Mesenchymal stem cell (in vitro differentiated cells and primary cell): ENCODE measurements around the gene RASSF6.

ENCODE experiments used
- DNase-seq: peaks from one replicate; pipeline ENCODE4 v3.0.0-alpha.2; 2013
- H2AFZ ChIP-seq: one replicate; pipeline ENCODE4 v1.6.1; 2013; ENCODE audit warnings: low read depth, mild to moderate bottlenecking, control low read depth, inconsistent platforms, low read length, moderate library complexity
- H2AK5ac ChIP-seq: 2 replicates; pipeline ENCODE4 v1.6.1; 2013; ENCODE audit warnings: low read length, moderate library complexity, mild to moderate bottlenecking, inconsistent platforms; ENCODE audit not compliant: severe bottlenecking
- H2BK120ac ChIP-seq: one replicate; pipeline ENCODE4 v1.6.1; 2013; ENCODE audit warnings: low read depth, mild to moderate bottlenecking, inconsistent platforms, low read length, moderate library complexity
- H2BK12ac ChIP-seq, 2 experiments: one replicate each; pipeline ENCODE4 v1.6.1; 2013; ENCODE audit warnings: inconsistent platforms in 2 of 2, low read length in 2 of 2, mild to moderate bottlenecking in 2 of 2, moderate library complexity in 2 of 2, control low read depth in 1 of 2
- H2BK15ac ChIP-seq: one replicate; pipeline ENCODE4 v1.6.1; 2013; ENCODE audit warnings: mild to moderate bottlenecking, low read depth, inconsistent platforms; ENCODE audit not compliant: poor library complexity, severe bottlenecking
- H2BK5ac ChIP-seq: 2 replicates; pipeline ENCODE4 v1.6.1; 2013; ENCODE audit warnings: low read depth, mild to moderate bottlenecking, low read length, control low read depth, inconsistent platforms; ENCODE audit not compliant: poor library complexity, severe bottlenecking
- H3K14ac ChIP-seq, 2 experiments: one replicate each; pipeline ENCODE4 v1.6.1; 2013; ENCODE audit warnings: inconsistent platforms in 2 of 2, low read length in 2 of 2, control low read depth in 1 of 2, mild to moderate bottlenecking in 1 of 2, moderate library complexity in 1 of 2
- H3K18ac ChIP-seq, 2 experiments: one replicate each; pipeline ENCODE4 v1.6.1; 2013; ENCODE audit warnings: inconsistent platforms in 2 of 2, low read length in 2 of 2, control low read depth in 1 of 2, low read depth in 1 of 2, mild to moderate bottlenecking in 1 of 2
- H3K23ac ChIP-seq, 2 experiments: one replicate each; pipeline ENCODE4 v1.6.1; 2013; ENCODE audit warnings: inconsistent platforms in 2 of 2, low read length in 2 of 2, mild to moderate bottlenecking in 2 of 2, moderate library complexity in 2 of 2, control low read depth in 1 of 2
- H3K27ac ChIP-seq: 2 replicates; pipeline ENCODE4 v1.5.1; 2013; ENCODE audit warnings: mild to moderate bottlenecking, moderate library complexity, low read length, control low read depth, inconsistent platforms; ENCODE audit not compliant: poor library complexity, severe bottlenecking
- H3K27me3 ChIP-seq, 2 experiments: 2 replicates each; pipeline versions ENCODE4 v1.6.1 to v1.7.0; 2013; ENCODE audit warnings: low read length in 2 of 2, mild to moderate bottlenecking in 2 of 2, moderate library complexity in 2 of 2, control low read depth in 1 of 2, inconsistent platforms in 1 of 2; ENCODE audit not compliant: control insufficient read depth in 1 of 2, insufficient read depth in 1 of 2
- H3K36me3 ChIP-seq, 2 experiments: 2 replicates each; pipeline versions ENCODE4 v1.6.1 to v1.7.0; 2013; ENCODE audit warnings: low read length in 2 of 2, control low read depth in 1 of 2, inconsistent platforms in 1 of 2, low read depth in 1 of 2, mild to moderate bottlenecking in 1 of 2; ENCODE audit not compliant: insufficient read depth in 2 of 2, control insufficient read depth in 1 of 2
- H3K4ac ChIP-seq, 2 experiments: one replicate each; pipeline ENCODE4 v1.6.1; 2013; ENCODE audit warnings: inconsistent platforms in 2 of 2, low read length in 2 of 2, mild to moderate bottlenecking in 2 of 2, moderate library complexity in 2 of 2, control low read depth in 1 of 2, low read depth in 1 of 2
- H3K4me1 ChIP-seq: 2 replicates; pipeline ENCODE4 v1.6.1; 2013; ENCODE audit warnings: low read depth, low read length, control low read depth; ENCODE audit not compliant: control insufficient read depth, insufficient read depth
- H3K4me2 ChIP-seq: 2 replicates; pipeline ENCODE4 v1.6.1; 2013; ENCODE audit warnings: low read length, mild to moderate bottlenecking, inconsistent platforms; ENCODE audit not compliant: poor library complexity, severe bottlenecking
- H3K4me3 ChIP-seq, 2 experiments: 2 replicates each; pipeline versions ENCODE4 v1.5.1 to v1.7.0; 2013; ENCODE audit warnings: low read length in 2 of 2, mild to moderate bottlenecking in 2 of 2, control low read depth in 1 of 2, low read depth in 1 of 2; ENCODE audit not compliant: insufficient read depth in 1 of 2
- H3K79me1 ChIP-seq: replicated peaks from 2 replicates; pipeline ENCODE4 v1.6.1; 2013; ENCODE audit warnings: mild to moderate bottlenecking, control low read depth, low read length, inconsistent platforms; ENCODE audit not compliant: poor library complexity, severe bottlenecking
- H3K9ac ChIP-seq: 2 replicates; pipeline ENCODE4 v1.7.0; 2013; ENCODE audit warnings: mild to moderate bottlenecking, low read length, moderate library complexity
- H3K9me3 ChIP-seq: 2 replicates; pipeline ENCODE4 v1.7.0; 2013; ENCODE audit warnings: mild to moderate bottlenecking, low read length; ENCODE audit not compliant: control insufficient read depth
- H4K8ac ChIP-seq: one replicate; pipeline ENCODE4 v1.6.1; 2013; ENCODE audit warnings: inconsistent platforms, mild to moderate bottlenecking, low read length, moderate library complexity
- H4K91ac ChIP-seq: one replicate; pipeline ENCODE4 v1.6.1; 2013; ENCODE audit warnings: mild to moderate bottlenecking, low read length, inconsistent platforms
- WGBS: methylation state at CpG from one replicate; pipeline ENCODE4 v1.1.7; 2013; ENCODE audit warnings: mixed read lengths; 5-methylcytosine and 5-hydroxymethylcytosine counted together

The RASSF6 gene

GRCh38 chr4:73619346-73619745 lies 890 bp downstream of the RASSF6 start:
- Histone ChIP-seq H3K36me3 (no peaks in the 10 kb centered on the region), H3K4me1 (peaks cover 5% of the 10 kb centered on the region), H3K4me3 (no peak overlapping the region), H2BK5ac (no peak overlapping the region), H3K27me3 (peaks cover 0 to 9% of the 10 kb centered on the region in 2 experiments), H3K4ac (no peak overlapping the region), H2BK15ac (no peak overlapping the region), H3K9ac (no peak overlapping the region), H2AFZ (no peak overlapping the region), H3K27ac (no peak overlapping the region), H3K9me3 (no peaks in the 10 kb centered on the region), H2AK5ac (no peak overlapping the region), H4K91ac (no peak overlapping the region), H2BK120ac (no peak overlapping the region), H4K8ac (no peak overlapping the region), H3K4me2 (no peak overlapping the region), H2BK12ac (no peak overlapping the region), H3K23ac (no peak overlapping the region), H3K18ac (no peak overlapping the region), H3K14ac (no peak overlapping the region), H3K79me1 (no peaks in the 10 kb centered on the region)
- no peak for DNase-seq
- WGBS, result 78% methylated on average over 2 of the region's 4 CpGs

- Histone ChIP-seq H3K9ac (no peak overlapping the region), H2AFZ (no peak overlapping the region), H3K36me3 (no peaks in the 10 kb centered on the region), H2BK5ac (no peak overlapping the region), H3K4me2 (no peak overlapping the region), H4K8ac (no peak overlapping the region), H3K4me3 (no peak overlapping the region), H2AK5ac (no peak overlapping the region), H3K9me3 (no peaks in the 10 kb centered on the region), H3K4ac (no peak overlapping the region), H2BK15ac (no peak overlapping the region), H3K79me1 (no peaks in the 10 kb centered on the region), H3K18ac (no peak overlapping the region), H3K14ac (no peak overlapping the region), H3K27ac (no peak overlapping the region), H2BK120ac (no peak overlapping the region), H2BK12ac (no peak overlapping the region), H3K27me3 (peaks cover 0 to 9% of the 10 kb centered on the region in 2 experiments), H4K91ac (no peak overlapping the region), H3K4me1 (peaks cover 5% of the 10 kb centered on the region), H3K23ac (no peak overlapping the region)
- 66% methylated on average over 3 of the region's 6 CpGs for WGBS
- no peak for DNase-seq
These were observed 3.0 kb downstream of the RASSF6 start for GRCh38 chr4:73617256-73617655.

GRCh38 chr4:73615613-73616012 lies 4.6 kb downstream of the RASSF6 start:
- H3K27ac ChIP-seq, result no peak overlapping the region
- H3K14ac ChIP-seq, result no peak overlapping the region
- no peak overlapping the region for H2BK12ac ChIP-seq
- no peak overlapping the region for H2BK5ac ChIP-seq
- H2AFZ ChIP-seq, result no peak overlapping the region
- peaks cover 0 to 9% of the 10 kb centered on the region in 2 experiments for H3K27me3 ChIP-seq
- no peaks in the 10 kb centered on the region for H3K9me3 ChIP-seq
- H3K4me3 ChIP-seq, result no peak overlapping the region
- H3K4ac ChIP-seq, result no peak overlapping the region
- H3K4me2 ChIP-seq, result no peak overlapping the region
- no peak overlapping the region for H2BK15ac ChIP-seq
- no peaks in the 10 kb centered on the region for H3K79me1 ChIP-seq
- no peaks in the 10 kb centered on the region for H3K36me3 ChIP-seq
- no peak overlapping the region for H2BK120ac ChIP-seq
- 32% methylated on average over 2 of the region's 2 CpGs for WGBS
- H4K91ac ChIP-seq, result no peak overlapping the region
- H3K23ac ChIP-seq, result no peak overlapping the region
- H3K18ac ChIP-seq, result no peak overlapping the region
- peak overlapping the region; percentile 69 for H4K8ac ChIP-seq
- no peak overlapping the region for H2AK5ac ChIP-seq
- DNase-seq, result no peak
- H3K9ac ChIP-seq, result no peak overlapping the region
- H3K4me1 ChIP-seq, result peaks cover 5% of the 10 kb centered on the region

GRCh38 chr4:73614311-73614867 lies 5.8 kb downstream of the RASSF6 start:
- no peak overlapping the region for H4K91ac ChIP-seq
- H3K79me1 ChIP-seq, result no peaks in the 10 kb centered on the region
- DNase-seq, result no peak
- H2BK5ac ChIP-seq, result no peak overlapping the region
- H3K27ac ChIP-seq, result no peak overlapping the region
- no peak overlapping the region for H3K18ac ChIP-seq
- no peak overlapping the region for H4K8ac ChIP-seq
- H3K4ac ChIP-seq, result no peak overlapping the region
- H3K36me3 ChIP-seq, result no peaks in the 10 kb centered on the region
- H2BK120ac ChIP-seq, result no peak overlapping the region
- H2BK12ac ChIP-seq, result no peak overlapping the region
- no peak overlapping the region for H3K4me3 ChIP-seq
- no peaks in the 10 kb centered on the region for H3K27me3 ChIP-seq
- H2AFZ ChIP-seq, result no peak overlapping the region
- H2BK15ac ChIP-seq, result no peak overlapping the region
- H3K14ac ChIP-seq, result no peak overlapping the region
- H2AK5ac ChIP-seq, result no peak overlapping the region
- no peak overlapping the region for H3K9ac ChIP-seq
- no peak overlapping the region for H3K23ac ChIP-seq
- peaks cover 2% of the 10 kb centered on the region for H3K4me1 ChIP-seq
- no peaks in the 10 kb centered on the region for H3K9me3 ChIP-seq
- no peak overlapping the region for H3K4me2 ChIP-seq
